Stomach (tissue), 9 donors: Measurements from ENCODE around the gene PIWIL1. TPM values are rescaled to one million over a fixed set of nuclear protein-coding genes. Genes with fewer than 3 reads are reported as not detected.

Source experiments
- DNase-seq, 2 donors: peaks; one replicate each; pipeline versions ENCODE4 v3.0.0 to v3.0.0-alpha.2; 2013 to 2019
- H3K27ac ChIP-seq, 5 donors: fragments of 200-600 bp in 4 of 5; sonication (generic) in 4 of 5; one replicate each; pipeline ENCODE4 v1.5.1; 2013 to 2019; ENCODE audit warnings: mild to moderate bottlenecking in 1 of 5, moderate library complexity in 1 of 5
- H3K27me3 ChIP-seq, 3 donors: fragments of 200-600 bp; sonication (generic); one replicate each; pipeline ENCODE4 v1.5.1; 2017 to 2019; ENCODE audit warnings: mixed run types in 1 of 3
- H3K36me3 ChIP-seq, 4 donors: fragments of 200-600 bp; sonication (generic); 1 replicate in 3 of 4; 2 replicates in 1 of 4; pipeline ENCODE4 v1.5.1; 2016 to 2019
- H3K4me1 ChIP-seq, 4 donors: fragments of 200-600 bp; sonication (generic); one replicate each; pipeline ENCODE4 v1.5.1; 2016 to 2019
- H3K4me3 ChIP-seq, 4 donors: fragments of 200-600 bp; sonication (generic) in 3 of 4; one replicate each; pipeline ENCODE4 v1.5.1; 2016 to 2019; ENCODE audit warnings: mild to moderate bottlenecking in 1 of 4
- H3K9me3 ChIP-seq, 4 donors: fragments of 200-600 bp; sonication (generic); one replicate each; pipeline ENCODE4 v1.5.1; 2016 to 2019
- CTCF ChIP-seq, 7 experiments: fragments of 450-650 bp in 4 of 7; fragments of 200-600 bp in 3 of 7; sonication (generic) in 3 of 7; IDR thresholded peaks; one replicate each; pipeline ENCODE4 v1.5.1; 2016 to 2019; ENCODE audit warnings: antibody characterized with exemption in 7 of 7, control low read depth in 2 of 7, mild to moderate bottlenecking in 1 of 7
- EP300 ChIP-seq: sonication (generic); formaldehyde crosslinking; IDR thresholded peaks from one replicate; pipeline ENCODE4 v1.6.1; 2017; ENCODE audit warnings: antibody characterized with exemption
- POLR2A ChIP-seq, 4 donors: fragments of 450-650 bp; IDR thresholded peaks; one replicate each; pipeline ENCODE4 v1.6.1; 2016; ENCODE audit warnings: antibody characterized with exemption in 4 of 4, control low read depth in 2 of 4, mild to moderate bottlenecking in 1 of 4, moderate library complexity in 1 of 4
- POLR2AphosphoS5 ChIP-seq, 3 donors: sonication (generic); formaldehyde crosslinking; IDR thresholded peaks; one replicate each; pipeline ENCODE4 v1.6.1; 2016; ENCODE audit warnings: antibody characterized with exemption in 3 of 3
- WGBS, 5 donors: extraction: QIAGEN DNeasy Blood & Tissue Kit in 3 of 5; methylation state at CpG; one replicate each; pipeline versions ENCODE4 v1.1.5 to v1.1.7; 2013 to 2018; 5-methylcytosine and 5-hydroxymethylcytosine counted together
- intact Hi-C: fragments of 100-400 bp; cut with DNase I; formaldehyde crosslinking; loops from one replicate; pipeline ENCODE4 v1.15.1; 2023; ENCODE audit warnings: low total_unique reads
- polyA plus RNA-seq, 3 donors: library from polyadenylated mRNA; stranded (reverse); fragments of 200-250 nt; gene quantifications; one replicate each; pipeline ENCODE4 v1.2.3, GENCODE V29; 2013
- total RNA-seq, 5 donors: library from RNA; depleted of rRNA; stranded (reverse); fragments of >200 nt; gene quantifications; one replicate each; pipeline versions ENCODE4 v1.1.0 to v1.2.3, GENCODE V29; 2014 to 2016
- donor health status: healthy with polysubstance abuse.
- donor health status: Bipolar disorder and iron deficiency.
- donor health status: healthy.

PIWIL1 gene
- total and polyA plus RNA-seq, 8 donors, result not detected

GRCh38 chr12:130369816-130370215, 32.1 kb downstream of the PIWIL1 start:
- DNase-seq, result no peak
- Histone ChIP-seq H3K36me3 (no peaks in the 10 kb centered on the region), H3K27me3 (peaks cover 0 to 43% (median 0%) of the 10 kb centered on the region in 3 donors), H3K27ac (no peak overlapping the region), H3K9me3 (no peaks in the 10 kb centered on the region), H3K4me1 (no peaks in the 10 kb centered on the region), H3K4me3 (no peak overlapping the region)
- TF ChIP-seq CTCF (IDR thresholded peaks at IDR 0.05) (no peak), EP300 (no peak)
- intact Hi-C loops, result no loop called here
- 77 to 90% (median 83%) methylated on average over 4 of the region's 4 CpGs for WGBS, 5 donors

GRCh38 chr12:130371296-130371695, 33.6 kb downstream of the PIWIL1 start:
- intact Hi-C loops, result no loop called here
- H3K27me3 ChIP-seq, result peaks cover 0 to 51% (median 0%) of the 10 kb centered on the region in 3 donors
- H3K4me3 ChIP-seq, result no peak overlapping the region
- no peaks in the 10 kb centered on the region for H3K9me3 ChIP-seq
- H3K4me1 ChIP-seq, result no peaks in the 10 kb centered on the region
- H3K27ac ChIP-seq, result no peak overlapping the region
- no peaks in the 10 kb centered on the region for H3K36me3 ChIP-seq
- DNase-seq, result no peak
- 11 to 24% (median 19%) methylated on average over 5 of the region's 5 CpGs for WGBS, 5 donors
- no peak for TF ChIP-seq POLR2A (IDR thresholded peaks at IDR 0.05)
- TF ChIP-seq CTCF (IDR thresholded peaks at IDR 0.05), result no peak
- no peak for TF ChIP-seq POLR2AphosphoS5 (IDR thresholded peaks at IDR 0.05)
- no peak for TF ChIP-seq EP300

- no peaks in the 10 kb centered on the region for H3K4me1 ChIP-seq
- peaks cover 0 to 53% (median 0%) of the 10 kb centered on the region in 3 donors for H3K27me3 ChIP-seq
- no peaks in the 10 kb centered on the region for H3K36me3 ChIP-seq
- no peaks in the 10 kb centered on the region for H3K9me3 ChIP-seq
- H3K27ac ChIP-seq, result no peak overlapping the region
- intact Hi-C loops, result no loop called here
- no peak overlapping the region for H3K4me3 ChIP-seq
- TF ChIP-seq EP300 (no peak), POLR2AphosphoS5 (IDR thresholded peaks at IDR 0.05) (no peak), CTCF (IDR thresholded peaks at IDR 0.05) (no peak), POLR2A (IDR thresholded peaks at IDR 0.05) (no peak)
- 49 to 56% (median 52%) methylated on average over 4 of the region's 4 CpGs for WGBS, 5 donors
- DNase-seq, result no peak
Measured at GRCh38 chr12:130372936-130373335, 35.2 kb downstream of the PIWIL1 start.

- H3K27me3 ChIP-seq, result peaks cover 0 to 50% (median 0%) of the 10 kb centered on the region in 3 donors
- H3K27ac ChIP-seq, result no peak overlapping the region
- no peaks in the 10 kb centered on the region for H3K4me1 ChIP-seq
- no peaks in the 10 kb centered on the region for H3K36me3 ChIP-seq
- no peak overlapping the region for H3K4me3 ChIP-seq
- intact Hi-C loops, result no loop called here
- H3K9me3 ChIP-seq, result no peaks in the 10 kb centered on the region
- TF ChIP-seq POLR2A (IDR thresholded peaks at IDR 0.05) (no peak), EP300 (no peak), CTCF (IDR thresholded peaks at IDR 0.05) (no peak), POLR2AphosphoS5 (IDR thresholded peaks at IDR 0.05) (no peak)
- DNase-seq, result no peak
- WGBS, 5 donors, result 78 to 85% (median 83%) methylated on average over 4 of the region's 4 CpGs
Measured at GRCh38 chr12:130374083-130374482, 36.4 kb downstream of the PIWIL1 start.
